Measurements from ENCODE around the gene AGR2. TPM values are rescaled to one million over a fixed set of nuclear protein-coding genes. Genes with fewer than 3 reads are reported as not detected.

AGR2 gene
- total RNA-seq, 1 donor from 2014 or later: not detected

- no peak overlapping the region for H3K4me3 ChIP-seq (ENCODE audit: insufficient read depth, low read depth, low read length)
- no peak for TF ChIP-seq CTCF (IDR thresholded peaks at IDR 0.05; ENCODE audit: insufficient read depth, low read depth, low read length)
- TF ChIP-seq EZH2 (IDR thresholded peaks at IDR 0.05; ENCODE audit: insufficient read depth, low read length): no peak
- no peaks in the 10 kb centered on the region for H3K36me3 ChIP-seq (ENCODE audit: insufficient read depth, low read length)
- no peaks in the 10 kb centered on the region for H3K79me2 ChIP-seq (ENCODE audit: insufficient read depth, low read length)
- H3K4me1 ChIP-seq (ENCODE audit: insufficient read depth, low read length): no peaks in the 10 kb centered on the region
- no peaks in the 10 kb centered on the region for H3K27me3 ChIP-seq (ENCODE audit: insufficient read depth, low read length)
- H3K4me3 Mint-ChIP-seq (ENCODE audit: unreplicated experiment): no peak overlapping the region
- no peak overlapping the region for H2AFZ ChIP-seq (ENCODE audit: low read depth, low read length)
- peaks cover 2% of the 10 kb centered on the region for H3K36me3 Mint-ChIP-seq (ENCODE audit: low read depth, unreplicated experiment)
- no peaks in the 10 kb centered on the region for H3K9me3 Mint-ChIP-seq (ENCODE audit: unreplicated experiment)
- H3K4me1 Mint-ChIP-seq (ENCODE audit: low read depth, unreplicated experiment): no peaks in the 10 kb centered on the region
- no peak overlapping the region for H3K27ac ChIP-seq (ENCODE audit: low read depth, low read length)
- no peak overlapping the region for H3K9ac ChIP-seq (ENCODE audit: low read length)
- no peaks in the 10 kb centered on the region for H3K27me3 Mint-ChIP-seq (ENCODE audit: low read depth, unreplicated experiment)
- FAIRE-seq (peak; percentile 9), DNase-seq (ENCODE audit: low read depth) (no peak)
- no peaks in the 10 kb centered on the region for H3K9me3 ChIP-seq (ENCODE audit: insufficient read depth, low read depth, low read length)
- H3K4me2 ChIP-seq (ENCODE audit: low read length): no peak overlapping the region
- H4K20me1 ChIP-seq (ENCODE audit: insufficient read depth, low read length): no peaks in the 10 kb centered on the region
- H3K27ac Mint-ChIP-seq (ENCODE audit: unreplicated experiment): no peak overlapping the region
These were observed 17.7 kb downstream of the AGR2 start for GRCh38 chr7:16787127-16787526.

GRCh38 chr7:16786257-16786656 is 18.5 kb downstream of the AGR2 start:
- Histone ChIP-seq H3K4me1 (ENCODE audit: insufficient read depth, low read length) (no peaks in the 10 kb centered on the region), H3K9ac (ENCODE audit: low read length) (no peak overlapping the region), H3K27ac (ENCODE audit: low read depth, low read length) (no peak overlapping the region), H3K36me3 (ENCODE audit: insufficient read depth, low read length) (no peaks in the 10 kb centered on the region), H3K9me3 (ENCODE audit: insufficient read depth, low read depth, low read length) (no peaks in the 10 kb centered on the region), H2AFZ (ENCODE audit: low read depth, low read length) (no peak overlapping the region), H3K27me3 (ENCODE audit: insufficient read depth, low read length) (no peaks in the 10 kb centered on the region), H3K4me3 (ENCODE audit: insufficient read depth, low read depth, low read length) (no peak overlapping the region), H3K4me2 (ENCODE audit: low read length) (no peak overlapping the region), H4K20me1 (ENCODE audit: insufficient read depth, low read length) (no peaks in the 10 kb centered on the region), H3K79me2 (ENCODE audit: insufficient read depth, low read length) (no peaks in the 10 kb centered on the region)
- Mint-ChIP-seq H3K27me3 (ENCODE audit: low read depth, unreplicated experiment) (no peaks in the 10 kb centered on the region), H3K27ac (ENCODE audit: unreplicated experiment) (no peak overlapping the region), H3K4me1 (ENCODE audit: low read depth, unreplicated experiment) (no peaks in the 10 kb centered on the region), H3K36me3 (ENCODE audit: low read depth, unreplicated experiment) (peaks cover 2% of the 10 kb centered on the region), H3K4me3 (ENCODE audit: unreplicated experiment) (no peak overlapping the region), H3K9me3 (ENCODE audit: unreplicated experiment) (no peaks in the 10 kb centered on the region)
- no peak for TF ChIP-seq EZH2 (IDR thresholded peaks at IDR 0.05; ENCODE audit: insufficient read depth, low read length)
- no peak for TF ChIP-seq CTCF (IDR thresholded peaks at IDR 0.05; ENCODE audit: insufficient read depth, low read depth, low read length)
- DNase-seq (ENCODE audit: low read depth) (no peak), FAIRE-seq (no peak)

GRCh38 chr7:16785846-16786245 is 19.0 kb downstream of the AGR2 start:
- no peak overlapping the region for H3K4me3 ChIP-seq (ENCODE audit: insufficient read depth, low read depth, low read length)
- H3K4me1 Mint-ChIP-seq (ENCODE audit: low read depth, unreplicated experiment): no peaks in the 10 kb centered on the region
- H3K79me2 ChIP-seq (ENCODE audit: insufficient read depth, low read length): no peaks in the 10 kb centered on the region
- no peaks in the 10 kb centered on the region for H3K36me3 ChIP-seq (ENCODE audit: insufficient read depth, low read length)
- TF ChIP-seq CTCF (IDR thresholded peaks at IDR 0.05; ENCODE audit: insufficient read depth, low read depth, low read length) (no peak), EZH2 (IDR thresholded peaks at IDR 0.05; ENCODE audit: insufficient read depth, low read length) (no peak)
- H3K36me3 Mint-ChIP-seq (ENCODE audit: low read depth, unreplicated experiment): peaks cover 2% of the 10 kb centered on the region
- no peak overlapping the region for H3K9ac ChIP-seq (ENCODE audit: low read length)
- H3K27ac ChIP-seq (ENCODE audit: low read depth, low read length): no peak overlapping the region
- H3K4me2 ChIP-seq (ENCODE audit: low read length): no peak overlapping the region
- DNase-seq (ENCODE audit: low read depth) (no peak), FAIRE-seq (no peak)
- no peaks in the 10 kb centered on the region for H3K27me3 ChIP-seq (ENCODE audit: insufficient read depth, low read length)
- no peaks in the 10 kb centered on the region for H3K4me1 ChIP-seq (ENCODE audit: insufficient read depth, low read length)
- H3K9me3 ChIP-seq (ENCODE audit: insufficient read depth, low read depth, low read length): no peaks in the 10 kb centered on the region
- H3K27ac Mint-ChIP-seq (ENCODE audit: unreplicated experiment): no peak overlapping the region
- H3K27me3 Mint-ChIP-seq (ENCODE audit: low read depth, unreplicated experiment): no peaks in the 10 kb centered on the region
- no peak overlapping the region for H2AFZ ChIP-seq (ENCODE audit: low read depth, low read length)
- H4K20me1 ChIP-seq (ENCODE audit: insufficient read depth, low read length): no peaks in the 10 kb centered on the region
- no peak overlapping the region for H3K4me3 Mint-ChIP-seq (ENCODE audit: unreplicated experiment)
- H3K9me3 Mint-ChIP-seq (ENCODE audit: unreplicated experiment): no peaks in the 10 kb centered on the region
